Smooth muscle cell (in vitro differentiated cells): Measurements from ENCODE around the gene CAMK1D. TPM values are rescaled to one million over a fixed set of nuclear protein-coding genes. Genes with fewer than 3 reads are reported as not detected.

Experiments
- DNase-seq: peaks from one replicate; lab custom pipeline; 2025; ENCODE audit not compliant: unreplicated experiment; lab: John Stamatoyannopoulos, UW
- H2AFZ ChIP-seq: fragments of 200-600 bp; sonication (generic); 2 replicates; pipeline ENCODE4 v1.6.0; 2016; ENCODE audit warnings: antibody characterized with exemption, low read depth, mild to moderate bottlenecking
- H3F3A ChIP-seq: fragments of 200-600 bp; sonication (generic); 2 replicates; pipeline ENCODE4 v1.6.0; 2017; ENCODE audit warnings: antibody characterized with exemption, low read depth
- H3K27ac ChIP-seq: fragments of 200-600 bp; sonication (generic); 2 replicates; pipeline ENCODE4 v1.5.1; 2016; ENCODE audit warnings: low read depth, mild to moderate bottlenecking
- H3K27me3 ChIP-seq: fragments of 200-600 bp; sonication (generic); 2 replicates; pipeline ENCODE4 v1.6.1; 2016; ENCODE audit warnings: low read depth, mild to moderate bottlenecking
- H3K36me3 ChIP-seq: fragments of 200-600 bp; sonication (generic); 2 replicates; pipeline ENCODE4 v1.5.1; 2016; ENCODE audit warnings: low read depth
- H3K4me1 ChIP-seq: fragments of 200-600 bp; sonication (generic); 2 replicates; pipeline ENCODE4 v1.5.1; 2016; ENCODE audit warnings: low read depth
- H3K4me2 ChIP-seq: fragments of 200-600 bp; sonication (generic); 2 replicates; pipeline ENCODE4 v1.6.0; 2016; ENCODE audit warnings: mild to moderate bottlenecking
- H3K4me3 ChIP-seq: fragments of 200-600 bp; sonication (generic); 2 replicates; pipeline ENCODE4 v1.5.1; 2016; ENCODE audit warnings: mild to moderate bottlenecking
- H3K79me2 ChIP-seq: fragments of 200-600 bp; sonication (generic); 2 replicates; pipeline ENCODE4 v1.6.0; 2016; ENCODE audit warnings: low read depth, mild to moderate bottlenecking
- H3K9ac ChIP-seq: fragments of 200-600 bp; sonication (generic); 2 replicates; pipeline ENCODE4 v1.6.0; 2016; ENCODE audit warnings: low read depth
- H3K9me3 ChIP-seq: fragments of 200-600 bp; sonication (generic); replicated peaks from 2 replicates; pipeline ENCODE4 v1.5.1; 2016; ENCODE audit warnings: low read depth
- H4K20me1 ChIP-seq: fragments of 200-600 bp; sonication (generic); 2 replicates; pipeline ENCODE4 v1.6.0; 2016; ENCODE audit warnings: low read depth
- whole genome bisulfite sequencing: methylation state at CpG from one replicate; pipeline ENCODE4 v1.1.7; 2016; ENCODE audit warnings: low lambda C conversion rate; 5-methylcytosine and 5-hydroxymethylcytosine counted together
- polyA plus RNA-seq: library from polyadenylated mRNA; unstranded; fragments of >200 nt; fragmentation: Nextera tagmentation; extraction: Ambion mirVana; gene quantifications from 2 replicates; pipeline ENCODE4 v1.2.1, GENCODE V29; 2016
- total RNA-seq: library from RNA; depleted of rRNA; stranded (reverse); fragments of >200 nt; gene quantifications from 2 replicates; pipeline ENCODE4 v1.2.3, GENCODE V29; 2014
- TF ChIP-seq, protein P1 (sequence below): fragments of 200-600 bp; sonication (generic); IDR thresholded peaks from 2 replicates; pipeline ENCODE4 v1.5.1; 2017; ENCODE audit warnings: borderline replicate concordance, mild to moderate bottlenecking, antibody characterized with exemption; ENCODE audit not compliant: insufficient read depth, poor library complexity, severe bottlenecking

CAMK1D gene
- total and polyA plus RNA-seq, 2 experiments from 2014 or later = 1.6 to 2.3 TPM

DNA sequence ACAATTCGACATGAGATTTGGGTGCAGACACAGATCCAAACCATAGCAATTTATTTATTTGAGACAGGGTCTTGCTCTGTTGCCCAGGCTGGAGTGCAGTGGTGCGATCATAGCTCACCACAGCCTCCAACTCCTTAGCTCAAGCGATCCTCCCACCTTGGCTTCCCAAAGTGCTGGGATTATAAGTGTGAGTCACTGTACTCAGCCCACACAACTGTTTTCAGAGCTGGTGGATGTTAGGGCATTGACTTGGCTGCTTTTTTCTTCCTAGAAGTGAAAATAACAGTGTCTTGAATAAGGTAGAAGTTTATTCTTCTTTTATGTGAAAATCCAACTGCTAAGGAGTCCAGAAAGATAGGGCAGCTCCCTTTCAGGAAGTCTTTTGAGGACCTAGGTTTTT, 520.1 kb downstream of the CAMK1D start:
- no peak for DNase-seq
- Histone ChIP-seq H3K4me1 (no peaks in the 10 kb centered on the region), H3K36me3 (no peaks in the 10 kb centered on the region), H3K4me2 (no peak overlapping the region), H3K4me3 (no peak overlapping the region), H2AFZ (no peak overlapping the region), H3F3A (no peaks in the 10 kb centered on the region), H3K27me3 (no peaks in the 10 kb centered on the region), H3K27ac (no peak overlapping the region), H3K9ac (no peak overlapping the region), H4K20me1 (no peaks in the 10 kb centered on the region), H3K79me2 (no peaks in the 10 kb centered on the region), H3K9me3 (no peaks in the 10 kb centered on the region)
- WGBS = 51% methylated on average over 3 of the region's 3 CpGs
- TF ChIP-seq, protein P1, sequence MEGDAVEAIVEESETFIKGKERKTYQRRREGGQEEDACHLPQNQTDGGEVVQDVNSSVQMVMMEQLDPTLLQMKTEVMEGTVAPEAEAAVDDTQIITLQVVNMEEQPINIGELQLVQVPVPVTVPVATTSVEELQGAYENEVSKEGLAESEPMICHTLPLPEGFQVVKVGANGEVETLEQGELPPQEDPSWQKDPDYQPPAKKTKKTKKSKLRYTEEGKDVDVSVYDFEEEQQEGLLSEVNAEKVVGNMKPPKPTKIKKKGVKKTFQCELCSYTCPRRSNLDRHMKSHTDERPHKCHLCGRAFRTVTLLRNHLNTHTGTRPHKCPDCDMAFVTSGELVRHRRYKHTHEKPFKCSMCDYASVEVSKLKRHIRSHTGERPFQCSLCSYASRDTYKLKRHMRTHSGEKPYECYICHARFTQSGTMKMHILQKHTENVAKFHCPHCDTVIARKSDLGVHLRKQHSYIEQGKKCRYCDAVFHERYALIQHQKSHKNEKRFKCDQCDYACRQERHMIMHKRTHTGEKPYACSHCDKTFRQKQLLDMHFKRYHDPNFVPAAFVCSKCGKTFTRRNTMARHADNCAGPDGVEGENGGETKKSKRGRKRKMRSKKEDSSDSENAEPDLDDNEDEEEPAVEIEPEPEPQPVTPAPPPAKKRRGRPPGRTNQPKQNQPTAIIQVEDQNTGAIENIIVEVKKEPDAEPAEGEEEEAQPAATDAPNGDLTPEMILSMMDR = no peak

DNA sequence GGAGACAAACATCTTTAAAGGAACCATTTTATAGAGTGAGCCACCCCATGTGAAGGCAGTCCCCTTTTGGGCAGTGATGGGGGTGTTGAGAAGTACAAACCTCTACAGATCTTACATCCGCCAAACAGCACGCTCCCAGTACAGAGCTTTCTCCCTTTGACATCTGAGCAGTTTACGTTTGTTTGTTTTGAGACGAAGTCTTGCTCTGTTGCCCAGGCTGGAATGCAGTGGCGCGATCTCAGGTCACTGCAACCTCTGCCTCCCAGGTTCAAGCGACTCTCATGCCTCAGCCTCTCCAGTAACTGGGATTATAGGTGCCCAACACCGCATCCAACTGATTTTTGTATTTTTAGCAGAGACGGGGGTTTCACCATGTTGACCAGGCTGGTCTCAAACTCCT, 523.2 kb downstream of the CAMK1D start:
- Histone ChIP-seq H3K27me3 (no peaks in the 10 kb centered on the region), H3K36me3 (no peaks in the 10 kb centered on the region), H4K20me1 (no peaks in the 10 kb centered on the region), H3K9ac (no peak overlapping the region), H2AFZ (no peak overlapping the region), H3K4me1 (no peaks in the 10 kb centered on the region), H3K79me2 (no peaks in the 10 kb centered on the region), H3K4me3 (no peak overlapping the region), H3F3A (no peaks in the 10 kb centered on the region), H3K27ac (no peak overlapping the region), H3K4me2 (no peak overlapping the region), H3K9me3 (no peaks in the 10 kb centered on the region)
- 94% methylated on average over 9 of the region's 9 CpGs for WGBS
- TF ChIP-seq, protein P1 = no peak
- no peak for DNase-seq

DNA sequence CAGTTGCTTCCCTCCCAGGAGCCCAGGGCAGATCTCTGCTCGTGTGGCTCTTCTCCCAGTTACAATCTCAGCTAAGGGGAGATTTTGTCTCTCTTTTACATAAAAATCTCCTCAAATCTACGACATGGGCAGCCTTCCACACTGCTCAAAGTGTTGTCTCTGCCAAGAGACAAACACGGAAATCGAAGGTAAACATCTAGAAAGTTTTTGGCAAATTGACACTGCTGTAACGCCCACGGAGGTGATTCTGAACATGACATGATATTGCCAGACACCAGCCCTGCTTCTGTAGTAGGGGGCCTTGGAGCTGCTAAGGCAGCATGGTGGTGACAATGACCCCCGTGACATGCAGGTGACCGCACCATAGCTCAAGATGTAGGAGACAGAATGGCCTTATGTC, 523.8 kb downstream of the CAMK1D start:
- H4K20me1 ChIP-seq = no peaks in the 10 kb centered on the region
- no peaks in the 10 kb centered on the region for H3K4me1 ChIP-seq
- H3K9ac ChIP-seq = no peak overlapping the region
- H3K36me3 ChIP-seq = no peaks in the 10 kb centered on the region
- no peaks in the 10 kb centered on the region for H3K27me3 ChIP-seq
- no peaks in the 10 kb centered on the region for H3K9me3 ChIP-seq
- TF ChIP-seq, protein P1 = no peak
- no peak overlapping the region for H3K27ac ChIP-seq
- no peak overlapping the region for H2AFZ ChIP-seq
- H3K4me2 ChIP-seq = no peak overlapping the region
- no peaks in the 10 kb centered on the region for H3F3A ChIP-seq
- no peak for DNase-seq
- no peaks in the 10 kb centered on the region for H3K79me2 ChIP-seq
- no peak overlapping the region for H3K4me3 ChIP-seq
- WGBS = 92% methylated on average over 8 of the region's 8 CpGs

DNA sequence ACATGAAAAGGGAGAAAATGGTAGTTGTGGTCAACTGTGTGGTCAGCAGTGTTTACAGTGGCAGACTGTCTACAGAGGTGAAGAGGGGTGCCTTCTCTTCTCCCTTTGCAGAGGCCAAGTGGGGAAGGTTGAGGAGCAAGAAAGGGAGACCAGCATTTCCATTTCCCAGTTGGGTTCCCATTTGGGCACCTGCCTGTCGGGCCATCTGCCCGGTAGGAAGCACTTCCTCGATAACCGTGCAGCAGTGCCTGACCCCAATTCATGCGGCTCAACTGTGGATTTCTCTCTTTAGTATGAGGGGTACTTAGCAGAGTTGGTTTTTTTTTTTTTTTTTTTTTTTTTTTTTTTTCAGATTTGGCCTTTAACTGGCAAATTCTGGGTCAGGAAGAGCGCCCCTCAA, 525.2 kb downstream of the CAMK1D start:
- Histone ChIP-seq H3F3A (no peaks in the 10 kb centered on the region), H3K4me3 (no peak overlapping the region), H3K9ac (no peak overlapping the region), H3K36me3 (no peaks in the 10 kb centered on the region), H3K4me1 (no peaks in the 10 kb centered on the region), H3K79me2 (no peaks in the 10 kb centered on the region), H3K9me3 (no peaks in the 10 kb centered on the region), H3K4me2 (no peak overlapping the region), H3K27me3 (no peaks in the 10 kb centered on the region), H3K27ac (no peak overlapping the region), H4K20me1 (no peaks in the 10 kb centered on the region), H2AFZ (no peak overlapping the region)
- DNase-seq = no peak
- WGBS = 99% methylated on average over 6 of the region's 6 CpGs
- TF ChIP-seq, protein P1 = no peak
